NCI-H510A (cell line): ENCODE results near the gene MTSS2.
"Not testable (repeated sequence)": the region's sequence is repeated elsewhere in the genome, so short reads cannot be mapped to it uniquely, and the experiment has no call there.

Source experiments
- DNase-seq: peaks from one replicate; lab custom pipeline; 2025; lab: John Stamatoyannopoulos, UW

The MTSS2 gene

DNA sequence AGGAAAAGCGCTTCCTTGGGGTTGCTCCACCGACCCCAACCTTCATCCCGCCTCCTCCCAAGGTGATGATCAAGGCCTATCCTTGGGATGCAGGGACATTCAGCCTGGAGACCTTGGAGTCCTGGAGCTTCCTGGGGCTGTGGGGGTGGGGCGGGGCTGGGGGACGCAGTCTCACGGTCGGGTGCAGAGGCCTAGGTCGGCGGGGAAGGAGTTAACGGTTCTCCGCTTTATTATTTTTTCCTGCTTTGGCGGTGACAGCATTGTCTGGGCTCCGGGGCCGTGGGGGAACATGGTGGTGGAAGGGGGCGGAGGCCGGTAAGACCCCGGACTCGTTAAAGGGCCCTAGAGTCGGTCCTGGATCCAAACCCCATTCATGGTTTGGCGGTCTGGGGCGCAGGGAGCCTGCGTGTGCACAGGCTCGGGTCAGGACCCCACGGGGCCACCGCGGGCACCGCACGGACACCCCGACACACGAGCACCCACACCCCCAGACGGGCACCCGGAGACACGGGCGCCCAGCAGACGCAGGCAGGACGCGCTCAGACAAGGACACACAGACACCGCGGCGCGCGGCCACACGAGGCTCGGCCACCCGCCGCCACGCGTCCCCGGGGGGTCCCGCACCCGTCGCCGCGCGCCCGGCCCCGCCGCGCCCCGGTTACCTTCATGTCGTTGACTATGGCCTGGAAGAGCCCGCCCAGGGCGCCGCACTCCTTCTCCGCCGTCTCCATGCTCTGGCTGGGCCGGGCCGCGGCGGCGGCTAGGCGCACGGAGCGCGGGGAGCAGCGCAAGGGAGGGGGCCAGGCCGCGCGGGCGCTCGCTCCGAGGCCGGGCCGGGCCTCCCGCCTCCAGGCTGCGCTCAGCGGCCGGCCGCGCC, 554 bp downstream of the MTSS2 start:
- no peak for DNase-seq

DNA sequence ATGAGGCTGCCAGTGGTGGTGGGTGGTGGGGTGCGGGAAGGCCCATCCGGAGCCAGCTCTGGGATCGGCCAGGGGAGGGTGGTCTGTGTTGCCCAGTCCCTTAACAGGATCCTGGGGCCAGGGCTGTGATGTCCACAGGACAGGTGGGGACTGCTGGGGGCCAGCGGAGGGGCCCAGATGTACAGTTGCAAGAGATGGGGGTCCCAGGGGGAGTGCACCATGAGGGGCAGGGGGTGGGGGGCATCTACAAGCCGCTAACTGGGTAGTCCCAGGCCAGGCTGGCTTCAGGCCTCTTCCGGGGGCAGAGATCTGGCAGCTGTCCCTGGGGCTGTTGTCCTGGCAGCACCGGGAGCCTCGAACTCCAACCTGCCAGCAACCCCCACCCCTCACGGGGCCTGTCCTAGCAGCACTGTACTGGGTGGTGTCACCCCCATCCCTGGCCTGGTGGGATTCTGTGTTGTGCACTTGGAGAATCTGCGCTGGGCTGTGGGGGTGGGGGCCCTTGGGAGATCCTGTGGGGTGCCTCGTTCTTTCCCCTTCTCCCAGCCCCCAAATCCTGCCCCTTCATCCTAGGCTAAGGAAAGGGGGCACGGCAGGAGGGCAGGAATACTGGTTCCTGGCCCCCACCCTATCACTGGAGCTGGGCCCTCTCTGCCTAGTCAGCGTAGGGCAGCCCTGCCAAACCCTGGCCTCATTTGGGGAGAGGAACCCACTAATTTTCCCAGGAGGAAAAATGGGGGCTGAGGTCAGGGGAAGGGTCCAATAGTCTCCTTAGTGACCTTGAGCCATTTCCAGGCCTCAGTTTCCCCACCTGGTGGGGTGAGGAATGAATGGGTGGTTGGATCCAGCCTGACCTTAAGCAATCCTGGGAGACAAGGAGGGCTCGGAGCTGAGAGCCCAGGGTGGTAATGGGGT, 1.4 kb downstream of the MTSS2 start:
- no peak for DNase-seq

DNA sequence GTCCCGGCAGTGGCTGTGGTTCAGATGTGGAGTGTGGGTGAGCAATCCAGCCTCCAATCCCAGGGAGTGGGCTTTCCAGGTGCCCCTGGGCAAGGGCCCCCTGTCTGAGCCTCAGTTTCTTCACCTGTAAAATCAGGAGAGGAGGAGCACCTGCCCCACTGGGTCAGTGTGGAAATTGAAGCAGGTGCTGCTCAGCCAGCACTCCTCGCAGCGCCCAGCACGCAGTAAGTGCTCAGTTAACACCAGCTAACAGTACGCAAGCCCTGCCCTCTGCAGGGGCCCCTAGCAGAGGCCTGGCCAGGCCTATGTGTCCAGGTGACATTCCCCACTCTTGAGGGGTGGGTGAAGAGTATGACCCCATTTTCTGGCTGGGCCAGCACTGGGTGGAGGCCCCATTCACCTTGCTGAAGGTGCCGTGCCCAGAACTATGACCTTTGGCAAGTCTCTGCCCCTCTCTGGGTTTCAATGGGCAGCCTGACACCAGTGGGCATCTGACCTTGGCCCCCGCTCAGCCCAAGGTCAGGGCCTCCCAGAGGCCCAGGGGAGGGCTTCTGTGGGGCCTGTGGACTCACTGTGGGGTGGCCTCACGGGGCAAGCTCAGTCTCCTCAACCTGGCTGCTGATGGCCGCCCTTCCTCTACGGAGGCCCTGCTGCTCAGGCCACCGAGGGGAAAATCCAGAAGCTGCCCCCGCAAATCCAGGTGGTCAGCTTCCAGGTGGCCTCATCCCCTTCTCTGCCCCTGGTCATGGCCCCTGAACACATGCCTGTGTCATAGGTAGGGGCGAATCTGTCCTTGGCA, 2.5 kb downstream of the MTSS2 start:
- DNase-seq: no peak

- no peak for DNase-seq
These were observed 3.4 kb downstream of the MTSS2 start for GRCh38 chr16:70682239-70683145.

DNA sequence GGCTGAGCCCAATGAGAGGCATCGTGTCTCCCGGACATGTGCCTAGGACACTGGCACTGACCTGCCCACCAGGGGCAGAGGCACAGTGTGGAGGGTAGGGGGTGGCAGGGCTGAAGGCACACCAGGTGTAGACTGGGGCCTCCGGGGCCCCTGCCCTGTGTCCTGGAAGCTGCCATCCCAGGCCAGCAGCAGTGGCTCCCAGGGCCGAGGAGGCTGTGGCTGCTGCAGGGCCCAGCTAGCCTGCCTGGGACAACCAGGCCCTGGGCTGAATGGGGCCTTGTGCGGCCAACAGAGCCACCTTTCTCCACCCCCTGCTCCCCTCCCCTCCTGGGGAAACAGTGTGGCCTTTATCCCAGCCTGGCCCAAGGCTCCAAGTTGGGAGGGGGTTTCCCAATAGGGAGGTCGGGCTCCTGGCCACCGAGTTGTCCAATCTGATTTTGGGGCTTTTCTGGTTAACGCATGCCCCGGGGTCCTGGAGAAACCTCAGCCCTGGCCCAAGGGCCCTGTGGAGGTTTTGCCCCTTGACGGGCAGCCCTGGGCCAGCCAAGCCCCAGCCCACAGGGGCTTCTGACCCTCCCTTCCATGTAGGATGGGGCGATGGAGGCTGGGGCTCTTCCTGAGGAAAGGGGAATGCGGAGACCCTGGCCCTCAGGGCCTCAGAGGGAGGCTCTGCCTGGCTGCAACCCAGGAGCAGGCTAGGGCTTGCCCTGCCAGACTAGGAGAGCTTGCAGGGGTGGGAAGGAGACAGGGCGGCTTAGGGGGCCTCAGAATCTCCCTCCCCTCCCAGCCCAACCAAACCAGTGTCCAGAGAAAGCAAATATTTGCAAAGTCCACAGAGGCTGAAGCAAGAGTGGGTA, 4.2 kb downstream of the MTSS2 start:
- no peak for DNase-seq

GRCh38 chr16:70680495-70681381, 5.1 kb downstream of the MTSS2 start:
- DNase-seq: no peak

DNA sequence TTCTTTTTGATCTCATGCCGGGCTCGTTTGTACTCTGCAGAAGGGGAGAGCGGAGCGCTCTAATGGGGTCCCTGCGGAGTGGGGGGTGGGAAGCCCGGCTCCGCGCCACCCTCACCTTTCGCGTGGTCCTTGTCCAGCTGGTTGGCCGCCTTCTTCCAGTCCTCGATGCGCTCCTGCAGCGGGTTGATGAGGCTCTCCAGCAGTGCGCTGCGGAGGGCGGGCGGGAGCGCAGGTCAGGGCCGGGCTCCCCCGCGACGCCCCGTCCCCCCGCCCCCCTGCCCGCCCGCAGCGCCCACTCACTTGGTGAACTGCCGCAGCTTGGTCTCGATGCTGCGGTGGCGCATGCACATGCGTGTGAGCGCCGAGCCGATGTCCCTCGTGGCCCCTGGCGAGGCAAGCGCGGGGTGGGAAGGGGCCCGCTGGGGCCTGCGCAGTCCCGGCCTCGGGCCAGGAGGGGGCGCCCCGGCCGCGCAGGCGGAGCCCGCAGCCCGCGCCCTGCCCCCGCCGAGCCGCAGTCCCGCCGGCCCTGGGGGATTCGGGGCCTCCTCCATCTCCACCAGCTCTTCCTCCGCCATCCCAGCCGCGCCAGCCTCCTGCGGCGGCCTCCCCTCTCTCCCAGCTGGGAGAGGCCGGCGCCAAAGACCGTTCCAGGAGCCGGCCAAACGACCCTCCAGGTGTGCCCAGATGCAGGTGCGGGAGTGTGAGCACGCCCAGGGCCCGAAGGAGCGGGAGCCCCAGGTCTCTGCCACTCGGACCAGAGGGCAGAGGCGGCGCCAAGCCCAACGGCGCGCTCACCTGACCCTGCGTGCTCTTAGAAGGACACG, 6.0 kb downstream of the MTSS2 start:
- DNase-seq: no peak

- DNase-seq: no peak
These were observed 6.8 kb downstream of the MTSS2 start for GRCh38 chr16:70678898-70679670.

- DNase-seq: no peak
These were observed 7.5 kb downstream of the MTSS2 start for GRCh38 chr16:70678121-70678897.

DNA sequence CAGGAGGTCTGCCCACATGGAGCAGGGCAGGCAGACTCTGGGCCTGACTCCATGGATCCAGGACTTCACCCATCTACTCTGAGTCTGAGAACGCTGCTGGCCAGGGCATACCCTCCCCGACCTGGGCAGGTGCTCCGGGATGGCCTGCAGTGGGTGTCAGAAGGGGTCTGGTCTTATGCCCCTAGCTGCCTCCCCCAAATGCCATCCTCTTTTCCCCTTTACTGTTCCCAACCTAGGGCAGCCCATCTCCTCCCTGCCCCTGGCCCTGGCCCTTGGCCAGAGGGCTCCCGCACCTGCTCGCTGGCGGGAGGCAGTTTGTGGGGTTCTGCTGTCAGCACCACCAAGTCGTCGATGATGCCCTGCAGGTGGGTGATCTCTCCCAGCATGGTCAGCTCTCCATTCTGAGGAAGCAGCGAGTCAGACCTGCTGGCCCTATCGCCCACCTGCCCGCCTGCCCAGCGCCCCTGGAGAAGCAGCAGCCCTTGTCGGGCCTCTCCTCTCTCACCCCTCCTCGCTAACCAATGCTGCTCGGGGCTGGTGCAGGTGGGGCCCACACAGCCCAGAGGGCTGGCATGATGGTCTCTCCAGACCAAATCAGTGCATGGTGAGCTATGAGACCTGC, 8.2 kb downstream of the MTSS2 start:
- DNase-seq: no peak

DNA sequence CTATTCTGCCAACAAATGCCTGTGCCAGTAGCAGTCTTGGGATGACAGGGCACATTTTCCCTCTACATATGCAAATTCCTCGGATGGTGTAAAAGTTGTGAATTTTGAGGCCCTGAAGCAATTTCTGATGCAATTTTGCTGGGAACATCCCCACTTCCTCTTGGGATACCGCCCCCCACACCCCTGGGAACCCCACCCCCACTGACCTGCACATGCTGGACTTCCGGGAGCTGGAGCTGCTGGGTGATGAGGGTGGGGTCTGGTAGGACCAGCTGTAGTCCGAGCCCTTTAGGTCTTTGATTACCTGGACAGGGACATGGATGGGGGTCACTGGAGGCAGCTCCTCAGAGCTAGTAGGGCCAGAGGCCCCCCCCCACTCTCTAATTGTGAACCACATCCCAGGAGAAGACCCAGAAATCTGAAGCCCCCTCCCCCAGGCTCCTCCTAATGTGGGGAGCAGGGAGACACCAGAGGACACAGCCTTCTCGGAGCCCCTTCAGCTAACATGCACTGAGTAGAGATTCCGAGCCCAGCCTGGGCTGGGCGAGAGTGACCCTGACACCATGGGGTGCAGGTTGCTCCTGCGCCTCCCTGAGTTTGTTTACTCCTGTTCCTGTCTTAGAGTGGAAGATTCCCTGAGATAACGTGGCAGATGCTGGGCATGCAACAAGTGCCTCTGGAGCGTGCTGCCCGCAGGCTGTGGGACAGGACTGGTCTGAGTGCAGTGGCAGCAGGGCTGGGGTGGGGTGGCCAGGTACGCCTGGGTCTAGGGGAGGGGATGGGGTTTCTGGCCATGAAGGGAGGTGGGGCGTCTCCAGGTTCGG, 9.0 kb downstream of the MTSS2 start:
- no peak for DNase-seq

DNA sequence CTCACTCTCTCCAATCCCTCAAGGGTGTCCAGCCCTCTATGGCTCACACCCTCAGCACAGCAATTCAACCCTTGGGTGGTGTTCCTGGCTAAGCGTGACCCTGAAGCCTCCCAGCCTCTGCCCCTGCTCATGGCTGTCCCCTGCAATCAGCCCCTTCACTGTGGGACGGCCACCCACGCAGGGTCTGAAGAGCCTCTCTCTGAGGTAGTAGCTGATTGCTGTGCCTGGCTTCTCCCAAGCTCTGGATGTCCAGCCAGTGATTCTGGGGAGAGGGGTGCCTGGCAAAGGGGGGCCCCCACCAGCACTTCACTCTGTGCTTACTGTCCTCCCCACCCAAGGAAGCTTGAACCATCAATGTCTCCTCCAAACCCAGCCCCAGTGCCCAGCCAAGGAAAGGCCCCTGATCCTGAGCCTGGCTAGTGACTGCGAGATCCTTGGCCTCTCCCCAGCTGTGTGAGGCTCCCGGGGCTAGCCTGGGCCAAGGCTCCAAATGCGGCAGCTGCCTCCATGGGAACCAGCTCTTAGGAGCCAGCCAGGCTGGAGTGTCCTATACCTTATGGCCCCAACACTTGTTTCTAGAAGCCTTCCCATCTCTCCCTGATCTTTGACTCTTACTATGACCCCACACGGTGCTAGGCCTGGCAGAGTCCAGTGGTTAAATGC, 9.9 kb downstream of the MTSS2 start:
- DNase-seq: no peak

DNA sequence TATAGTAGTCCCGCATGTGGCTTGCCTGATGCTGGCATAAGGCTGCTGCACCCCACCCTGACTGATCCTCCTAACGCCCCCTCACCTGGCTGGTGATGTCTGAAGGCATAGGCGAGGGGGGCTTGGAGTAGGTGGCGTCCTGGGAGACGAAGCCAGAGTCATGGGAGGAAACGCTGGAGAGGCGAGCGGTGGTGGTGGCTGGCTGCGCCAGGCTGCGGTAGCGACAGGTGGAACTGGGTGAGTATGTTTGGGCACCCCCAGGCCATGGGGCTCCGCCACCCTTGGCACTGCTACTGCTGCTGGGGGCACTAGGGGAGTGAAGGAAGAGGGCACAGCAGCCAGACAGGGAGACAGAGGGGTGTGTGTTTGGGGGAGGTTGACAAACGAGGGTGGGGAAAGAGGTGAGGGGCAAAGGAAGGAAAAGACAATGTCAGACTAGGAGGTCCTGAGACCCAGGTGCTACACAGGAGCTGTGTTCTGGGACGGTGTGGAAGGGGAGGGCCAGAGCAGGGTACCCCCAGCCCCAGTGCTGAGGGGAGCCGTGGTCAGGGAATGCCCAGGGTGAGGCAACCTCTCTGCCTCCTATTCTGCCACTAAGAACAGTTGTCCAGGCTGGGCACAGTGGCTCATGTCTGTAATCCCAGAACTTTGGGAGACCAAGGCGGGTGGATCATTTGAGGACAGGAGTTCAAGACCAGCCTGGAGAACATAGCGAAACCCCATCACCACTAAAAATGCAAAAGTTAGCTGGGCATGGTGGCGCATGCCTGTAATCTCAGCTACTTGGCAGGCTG, 11.4 kb downstream of the MTSS2 start:
- DNase-seq: no peak

- DNase-seq: not testable (repeated sequence)
These were observed 14.9 kb downstream of the MTSS2 start for GRCh38 chr16:70670938-70671337.
